GM18868 (cell line): Measurements from ENCODE around the gene GPR156.

Experiments
- ATAC-seq: cut with Tn5 transposase; IDR thresholded peaks from one replicate; pipeline ENCODE4 v1.9.1; 2021; ENCODE audit warnings: mild to moderate bottlenecking, moderate library complexity; ENCODE audit not compliant: unreplicated experiment

GPR156 gene

DNA sequence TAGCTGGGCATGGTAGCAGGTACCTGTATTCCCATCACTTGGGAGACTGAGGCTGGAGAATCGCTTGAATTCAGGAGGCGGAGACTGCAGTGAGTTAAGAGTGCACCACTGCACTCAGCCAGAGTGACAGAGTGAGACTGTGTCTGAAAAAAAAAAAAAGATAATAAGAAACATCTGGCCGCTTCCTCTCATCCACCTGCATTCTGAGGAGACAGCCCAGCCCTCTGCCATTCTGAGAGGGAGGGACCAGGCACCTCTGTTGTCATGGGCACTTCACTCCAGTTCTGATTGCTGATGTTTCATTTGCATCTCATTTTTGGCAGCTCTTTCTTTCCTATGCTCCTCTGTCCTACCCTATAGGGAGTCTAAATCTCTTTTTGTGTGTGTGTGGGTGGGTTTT, 154.4 kb downstream of the GPR156 start:
- no peak for ATAC-seq

DNA sequence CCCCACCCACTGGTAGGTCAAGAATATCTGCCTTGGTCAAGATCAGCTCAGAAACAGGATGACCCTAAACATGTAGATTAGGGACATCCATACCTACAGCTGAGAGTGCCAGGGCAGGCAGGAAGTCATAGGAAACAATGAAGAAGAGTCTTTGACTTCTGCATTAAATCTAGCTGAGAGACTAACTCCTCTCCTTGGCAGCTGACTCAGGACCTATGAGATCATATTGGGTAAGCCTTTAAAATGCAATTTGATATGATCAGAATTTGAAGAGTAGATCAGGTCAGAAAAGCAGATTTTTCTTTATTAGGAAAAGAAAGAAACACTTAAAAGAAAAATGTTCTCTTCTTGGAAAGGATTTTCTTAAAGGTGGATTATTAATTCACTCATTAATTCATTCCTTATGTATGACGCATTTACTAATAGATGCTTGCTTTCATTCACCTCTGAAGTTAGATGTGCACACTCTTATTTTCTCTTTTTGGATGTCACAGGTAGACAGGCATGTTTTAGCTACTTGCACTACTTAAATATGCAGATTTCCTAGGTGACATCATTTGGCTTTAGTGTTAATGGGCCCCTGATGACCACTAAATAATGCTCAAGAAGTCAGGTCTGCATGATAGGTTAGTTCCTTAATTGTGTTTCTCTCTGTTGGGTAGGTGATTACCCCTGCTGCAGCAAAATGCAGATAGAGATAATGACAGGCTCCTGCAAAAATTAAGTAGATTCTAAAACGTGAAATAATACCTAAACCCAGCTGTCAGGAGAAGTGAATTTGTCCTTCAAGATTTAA, 155.1 kb downstream of the GPR156 start:
- ATAC-seq = no peak

GRCh38 chr3:120129051-120129450, 156.0 kb downstream of the GPR156 start:
- ATAC-seq = no peak

DNA sequence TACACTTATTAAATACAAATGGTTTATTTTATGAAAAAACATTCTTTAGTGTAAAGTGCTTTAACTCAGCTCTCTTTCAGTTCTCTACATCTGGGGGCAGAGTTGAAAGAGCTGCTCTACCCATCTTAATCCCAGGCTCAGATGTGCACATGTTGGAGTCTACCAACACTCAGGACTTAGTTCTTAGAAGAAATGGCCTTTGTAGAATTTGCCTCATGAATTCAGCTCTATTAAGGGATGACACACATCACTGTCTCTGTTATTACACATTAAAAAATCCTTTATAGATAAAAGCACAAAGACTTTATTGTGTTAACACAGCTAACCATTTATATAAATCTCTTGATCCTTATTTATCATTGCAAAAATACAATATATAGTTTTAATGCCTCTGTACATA, 159.0 kb downstream of the GPR156 start:
- no peak for ATAC-seq

DNA sequence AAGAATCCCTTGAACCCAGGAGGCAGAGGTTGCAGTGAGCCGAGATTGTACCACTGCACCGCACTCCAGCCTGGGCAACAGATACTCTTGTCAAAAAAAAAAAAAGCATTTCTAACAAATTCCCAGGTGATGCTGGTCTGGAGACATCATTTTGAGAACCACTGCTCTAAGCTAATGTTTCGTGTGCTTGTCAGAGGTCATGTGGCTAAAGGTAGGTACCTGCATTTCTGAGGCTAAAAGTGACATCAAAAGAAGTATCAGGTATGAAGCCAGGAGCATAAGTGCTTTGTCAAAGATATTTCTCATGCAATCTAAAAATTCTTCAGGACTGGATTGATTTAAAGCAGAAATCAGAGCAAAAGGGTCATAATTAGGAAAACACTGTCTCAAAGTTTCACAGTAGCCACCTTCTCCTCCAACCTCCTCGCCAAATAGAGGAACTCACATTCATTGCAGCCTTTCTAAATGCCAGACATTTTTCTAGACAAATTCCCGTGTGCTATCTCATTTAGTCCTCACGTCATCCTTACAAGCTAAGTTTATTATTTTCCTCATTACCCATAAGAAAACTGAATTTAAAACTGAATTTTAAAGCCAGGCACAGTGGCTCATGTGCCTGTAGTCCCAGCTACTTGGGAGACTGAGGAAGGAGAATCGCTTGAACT, 165.0 kb downstream of the GPR156 start:
- ATAC-seq = no peak
